ENCODE data around the gene MEGF6.

MEGF6 gene

GRCh38 chr1:3609016-3609768 is 2.1 kb downstream of the MEGF6 start:
- DNase-seq (ENCODE audit: low read depth in 1 of 2, low spot score in 1 of 2) = no peak

- no peak for DNase-seq (ENCODE audit: low read depth in 1 of 2, low spot score in 1 of 2)
These were observed 3.2 kb downstream of the MEGF6 start for GRCh38 chr1:3608154-3608553.

GRCh38 chr1:3607703-3608065 is 3.6 kb downstream of the MEGF6 start:
- no peak for DNase-seq (ENCODE audit: low read depth in 1 of 2, low spot score in 1 of 2)

- DNase-seq (ENCODE audit: low read depth in 1 of 2, low spot score in 1 of 2) = no peak
These were observed 4.3 kb downstream of the MEGF6 start for GRCh38 chr1:3606779-3607702.

- DNase-seq (ENCODE audit: low read depth in 1 of 2, low spot score in 1 of 2) = no peak
These were observed 6.1 kb downstream of the MEGF6 start for GRCh38 chr1:3604997-3605823.

- no peak for DNase-seq (ENCODE audit: low read depth in 1 of 2, low spot score in 1 of 2)
These were observed 6.8 kb downstream of the MEGF6 start for GRCh38 chr1:3604468-3604974.

GRCh38 chr1:3603571-3604467 is 7.5 kb downstream of the MEGF6 start:
- DNase-seq (ENCODE audit: low read depth in 1 of 2, low spot score in 1 of 2) = no peak

GRCh38 chr1:3603156-3603555 is 8.2 kb downstream of the MEGF6 start:
- no peak for DNase-seq (ENCODE audit: low read depth in 1 of 2, low spot score in 1 of 2)

- no peak for DNase-seq (ENCODE audit: low read depth in 1 of 2, low spot score in 1 of 2)
These were observed 8.9 kb downstream of the MEGF6 start for GRCh38 chr1:3602375-3602774.

GRCh38 chr1:3601743-3602142 is 9.6 kb downstream of the MEGF6 start:
- no peak for DNase-seq (ENCODE audit: low read depth in 1 of 2, low spot score in 1 of 2)

- DNase-seq (ENCODE audit: low read depth in 1 of 2, low spot score in 1 of 2) = no peak
These were observed 11.0 kb downstream of the MEGF6 start for GRCh38 chr1:3600354-3600753.

GRCh38 chr1:3599816-3600215 is 11.5 kb downstream of the MEGF6 start:
- DNase-seq (ENCODE audit: low read depth in 1 of 2, low spot score in 1 of 2) = no peak

GRCh38 chr1:3599286-3599811 is 12.0 kb downstream of the MEGF6 start:
- no peak for DNase-seq (ENCODE audit: low read depth in 1 of 2, low spot score in 1 of 2)

GRCh38 chr1:3598522-3599285 is 12.6 kb downstream of the MEGF6 start:
- no peak for DNase-seq (ENCODE audit: low read depth in 1 of 2, low spot score in 1 of 2)

GRCh38 chr1:3598051-3598491 is 13.2 kb downstream of the MEGF6 start:
- no peak for DNase-seq (ENCODE audit: low read depth in 1 of 2, low spot score in 1 of 2)

- no peak for DNase-seq (ENCODE audit: low read depth in 1 of 2, low spot score in 1 of 2)
These were observed 13.7 kb downstream of the MEGF6 start for GRCh38 chr1:3597599-3597964.

GRCh38 chr1:3596663-3597598 is 14.4 kb downstream of the MEGF6 start:
- no peak for DNase-seq (ENCODE audit: low read depth in 1 of 2, low spot score in 1 of 2)

- DNase-seq (ENCODE audit: low read depth in 1 of 2, low spot score in 1 of 2) = no peak
These were observed 15.4 kb downstream of the MEGF6 start for GRCh38 chr1:3595949-3596348.

Data from activated CD4-positive, alpha-beta T cell treated with anti-CD3 and anti-CD28 coated beads, Interleukin-2, amount 50 U/mL, for 24 hours (primary cell).